SK-N-SH (cell line): ENCODE measurements around the gene UST. TPM values are rescaled to one million over a fixed set of nuclear protein-coding genes. Genes with fewer than 3 reads are reported as not detected.

Experiments
- CTCF ChIA-PET: fragments of 300-600, 350-600 bp; formaldehyde crosslinking; extraction: SDS; loops from one replicate; lab custom pipeline; 2021; lab: Yijun Ruan, JAX
- POLR2A ChIA-PET: fragments of 350-600 bp; sonication (Branson Sonifier 250); formaldehyde crosslinking; extraction: SDS; loops from one replicate; lab custom pipeline; 2020; ENCODE audit warnings: antibody characterized with exemption, inconsistent platforms; lab: Yijun Ruan, JAX
- DNase-seq: peaks from one replicate; pipeline ENCODE4 v3.0.0; 2012
- H2AFZ ChIP-seq: fragments of 200-600 bp; sonication (generic); 2 replicates; pipeline ENCODE4 v1.8.1; 2016; ENCODE audit warnings: antibody characterized with exemption, mild to moderate bottlenecking, low read depth
- H3F3A ChIP-seq: fragments of 200-600 bp; sonication (generic); replicated peaks from 2 replicates; pipeline ENCODE3; 2016; ENCODE audit warnings: antibody characterized with exemption, mild to moderate bottlenecking; ENCODE audit not compliant: insufficient read depth
- H3K27ac ChIP-seq, 2 experiments: fragments of 200-500 bp in 1 of 2; fragments of 200-600 bp in 1 of 2; sonication (Bioruptor generic) in 1 of 2; sonication (generic), shearing (Covaris generic) in 1 of 2; 2 replicates each; pipeline versions ENCODE4 v1.5.1 to v1.6.1; 2014 to 2016; ENCODE audit warnings: low read depth in 2 of 2, inconsistent platforms in 1 of 2, low read length in 1 of 2, mild to moderate bottlenecking in 1 of 2, mixed read lengths in 1 of 2
- H3K27me3 ChIP-seq: fragments of 200-600 bp; sonication (generic), shearing (Covaris generic); 2 replicates; pipeline ENCODE4 v1.6.1; 2016; ENCODE audit warnings: mixed run types; ENCODE audit not compliant: insufficient read depth
- H3K36me3 ChIP-seq, 2 experiments: fragments of 200-500 bp in 1 of 2; fragments of 200-600 bp in 1 of 2; sonication (Bioruptor generic) in 1 of 2; sonication (generic) in 1 of 2; replicated peaks in 1 of 2; 2 replicates each; pipeline versions ENCODE3 to v1.5.1; 2014 to 2016; ENCODE audit warnings: low read length in 1 of 2, mild to moderate bottlenecking in 1 of 2; ENCODE audit not compliant: insufficient read depth in 2 of 2, control insufficient read depth in 1 of 2
- H3K4me1 ChIP-seq, 2 experiments: fragments of 200-500 bp in 1 of 2; fragments of 200-600 bp in 1 of 2; sonication (Bioruptor generic) in 1 of 2; sonication (generic), shearing (Covaris generic) in 1 of 2; 2 replicates each; pipeline versions ENCODE4 v1.5.1 to v1.6.1; 2014 to 2016; ENCODE audit warnings: low read depth in 1 of 2, low read length in 1 of 2, mixed run types in 1 of 2; ENCODE audit not compliant: insufficient read depth in 2 of 2, control insufficient read depth in 1 of 2
- H3K4me2 ChIP-seq: fragments of 200-600 bp; sonication (generic), shearing (Covaris generic); 2 replicates; pipeline ENCODE4 v1.6.1; 2017; ENCODE audit warnings: mixed run types
- H3K4me3 ChIP-seq, 2 experiments: fragments of 200-500 bp in 1 of 2; fragments of 200-600 bp in 1 of 2; sonication (Bioruptor generic) in 1 of 2; sonication (generic), shearing (Covaris generic) in 1 of 2; 2 replicates each; pipeline versions ENCODE4 v1.5.1 to v1.8.1; 2014 to 2016; ENCODE audit warnings: low read depth in 2 of 2, inconsistent platforms in 1 of 2, low read length in 1 of 2, mild to moderate bottlenecking in 1 of 2, mixed read lengths in 1 of 2, moderate library complexity in 1 of 2
- H3K79me2 ChIP-seq: fragments of 200-600 bp; sonication (generic); 2 replicates; pipeline ENCODE4 v1.8.1; 2017; ENCODE audit warnings: mild to moderate bottlenecking; ENCODE audit not compliant: insufficient read depth
- H3K9ac ChIP-seq: fragments of 200-600 bp; sonication (generic); 2 replicates; pipeline ENCODE4 v1.6.1; 2017; ENCODE audit warnings: mixed run types
- H3K9me2 ChIP-seq: fragments of 200-600 bp; sonication (generic); 2 replicates; pipeline ENCODE4 v1.6.1; 2017; ENCODE audit warnings: mixed run types
- H3K9me3 ChIP-seq: fragments of 200-600 bp; sonication (generic); 2 replicates; pipeline ENCODE4 v1.6.1; 2017; ENCODE audit warnings: mixed run types, mild to moderate bottlenecking, moderate library complexity
- H4K20me1 ChIP-seq: fragments of 200-600 bp; sonication (generic); 2 replicates; pipeline ENCODE4 v1.6.1; 2017; ENCODE audit warnings: mild to moderate bottlenecking, mixed run types; ENCODE audit not compliant: insufficient read depth
- CHD2 ChIP-seq: fragments of 150-350 bp; IDR thresholded peaks from 2 replicates; pipeline ENCODE4 v1.6.1; 2018; ENCODE audit warnings: low read length; ENCODE audit not compliant: partially characterized antibody
- ELF1 ChIP-seq: IDR thresholded peaks from 2 replicates; pipeline ENCODE4 v1.4.0; 2012
- EP300 ChIP-seq, 2 experiments: IDR thresholded peaks; 2 replicates each; pipeline versions ENCODE4 v1.4.0 to v1.6.1; 2012; ENCODE audit warnings: borderline replicate concordance in 1 of 2, low read depth in 1 of 2, low read length in 1 of 2
- EZH2phosphoT487 ChIP-seq: fragments of 200-600 bp; sonication (generic); IDR thresholded peaks from 2 replicates; pipeline ENCODE4 v1.6.1; 2017; ENCODE audit warnings: low read depth, mixed run types, mild to moderate bottlenecking, antibody characterized with exemption, moderate library complexity, borderline replicate concordance
- FOSL2 ChIP-seq: IDR thresholded peaks from 2 replicates; pipeline ENCODE4 v1.4.0; 2012; ENCODE audit warnings: low read depth, mild to moderate bottlenecking, moderate library complexity, borderline replicate concordance
- FOXM1 ChIP-seq: IDR thresholded peaks from 2 replicates; pipeline ENCODE4 v1.4.0; 2012; ENCODE audit warnings: low read depth, mild to moderate bottlenecking
- GABPA ChIP-seq: IDR thresholded peaks from 2 replicates; pipeline ENCODE4 v1.4.0; 2012; ENCODE audit warnings: low read depth, mild to moderate bottlenecking
- GATA2 ChIP-seq: sonication (generic); formaldehyde crosslinking; IDR thresholded peaks from 2 replicates; pipeline ENCODE4 v1.5.0; 2020; ENCODE audit warnings: mild to moderate bottlenecking, missing genetic modification reagents
- JUND ChIP-seq: IDR thresholded peaks from 2 replicates; pipeline ENCODE4 v1.4.0; 2012
- MXI1 ChIP-seq: IDR thresholded peaks from 2 replicates; pipeline ENCODE4 v1.6.1; 2012; ENCODE audit warnings: mild to moderate bottlenecking, low read depth, low read length, improper control_type of control experiment
- NFIC ChIP-seq: IDR thresholded peaks from 2 replicates; pipeline ENCODE4 v1.4.0; 2012; ENCODE audit warnings: borderline replicate concordance
- NRF1 ChIP-seq: IDR thresholded peaks from 2 replicates; pipeline ENCODE4 v1.6.1; 2012; ENCODE audit warnings: low read depth, mild to moderate bottlenecking, low read length
- POLR2AphosphoS5 ChIP-seq: IDR thresholded peaks from 2 replicates; pipeline ENCODE4 v1.6.1; 2012; ENCODE audit warnings: low read depth, low read length
- RCOR1 ChIP-seq: fragments of 150-350 bp; IDR thresholded peaks from 2 replicates; pipeline ENCODE4 v1.6.1; 2017; ENCODE audit warnings: antibody characterized with exemption, low read length
- RFX5 ChIP-seq: IDR thresholded peaks from 2 replicates; pipeline ENCODE4 v1.6.1; 2012; ENCODE audit warnings: mild to moderate bottlenecking, improper control_type of control experiment, low read length
- SIN3A ChIP-seq: IDR thresholded peaks from 2 replicates; pipeline ENCODE4 v1.6.1; 2012; ENCODE audit warnings: low read depth, mild to moderate bottlenecking, low read length, moderate library complexity, borderline replicate concordance
- WGBS: methylation state at CpG from one replicate; pipeline ENCODE4 v1.1.6; 2017; ENCODE audit warnings: low lambda C conversion rate; 5-methylcytosine and 5-hydroxymethylcytosine counted together
- polyA plus RNA-seq, 3 experiments: library from polyadenylated mRNA; depleted of rRNA; stranded (reverse); fragments of >200 nt; gene quantifications; 2 replicates each; pipeline ENCODE4 v1.2.3, GENCODE V29; 2012
- TF ChIP-seq, protein P1 (sequence below): fragments of 200-600 bp; sonication (generic); IDR thresholded peaks from 2 replicates; pipeline ENCODE4 v1.6.1; 2017; ENCODE audit warnings: antibody characterized with exemption, mild to moderate bottlenecking, moderate library complexity
- TF ChIP-seq, protein P2 (sequence below): IDR thresholded peaks from 2 replicates; pipeline ENCODE4 v1.4.0; 2012; ENCODE audit warnings: low read depth
- TF ChIP-seq, protein P3 (sequence below): IDR thresholded peaks from 2 replicates; pipeline ENCODE4 v1.4.0; 2012; ENCODE audit warnings: low read depth, borderline replicate concordance
- TF ChIP-seq, protein P4 (sequence below): fragments of 150-350 bp; IDR thresholded peaks from 2 replicates; pipeline ENCODE4 v1.6.1; 2016; ENCODE audit warnings: mild to moderate bottlenecking, low read depth, low read length

Gene UST
- polyA plus RNA-seq, 1 of the 3 experiments (the other 2 are of a cell fraction): 1.7 TPM

DNA sequence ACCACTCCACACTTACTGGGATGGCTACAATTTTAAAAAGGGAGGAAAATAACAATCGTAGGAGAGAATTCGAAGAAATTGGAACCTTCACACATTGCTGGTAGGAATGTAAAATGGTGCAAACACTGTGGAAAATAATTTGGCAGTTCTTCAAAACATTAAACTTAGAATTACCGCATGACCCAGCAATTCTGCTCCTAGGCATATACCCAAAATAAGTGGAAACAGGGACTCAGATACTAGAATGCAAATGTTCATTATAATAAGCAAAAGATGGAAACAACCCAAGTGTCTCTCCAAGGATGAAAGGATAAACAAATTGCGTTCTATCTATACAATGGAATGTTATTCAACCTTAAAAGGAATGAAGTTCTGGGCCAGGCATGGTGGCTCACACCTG, 325.2 kb downstream of the UST start:
- WGBS: 89% methylated on average over 4 of the region's 4 CpGs
- H3F3A ChIP-seq: peaks cover 12% of the 10 kb centered on the region

DNA sequence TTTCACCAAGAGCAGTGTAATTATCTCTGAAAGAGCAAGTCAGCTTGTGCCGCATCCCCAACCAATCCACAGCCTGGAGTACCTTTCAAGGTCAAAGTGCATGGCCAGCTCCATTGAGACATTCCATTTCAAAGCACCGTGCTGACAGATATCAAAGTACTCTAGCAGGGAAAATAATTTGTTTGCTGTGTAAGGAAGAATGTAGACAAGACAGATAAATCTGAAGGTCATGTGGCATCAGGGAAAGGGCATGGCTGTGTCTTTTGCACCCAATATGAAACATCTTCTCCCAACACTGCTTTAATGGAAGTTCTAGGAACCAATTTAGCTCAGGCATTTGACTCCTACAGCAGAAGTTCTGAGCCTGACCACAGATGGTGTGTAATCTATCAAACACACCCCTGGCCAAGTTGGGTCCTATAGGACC, 328.0 kb downstream of the UST start:
- peaks cover 3 to 11% of the 10 kb centered on the region in 2 experiments for H3K4me1 ChIP-seq
- TF ChIP-seq, protein P1, sequence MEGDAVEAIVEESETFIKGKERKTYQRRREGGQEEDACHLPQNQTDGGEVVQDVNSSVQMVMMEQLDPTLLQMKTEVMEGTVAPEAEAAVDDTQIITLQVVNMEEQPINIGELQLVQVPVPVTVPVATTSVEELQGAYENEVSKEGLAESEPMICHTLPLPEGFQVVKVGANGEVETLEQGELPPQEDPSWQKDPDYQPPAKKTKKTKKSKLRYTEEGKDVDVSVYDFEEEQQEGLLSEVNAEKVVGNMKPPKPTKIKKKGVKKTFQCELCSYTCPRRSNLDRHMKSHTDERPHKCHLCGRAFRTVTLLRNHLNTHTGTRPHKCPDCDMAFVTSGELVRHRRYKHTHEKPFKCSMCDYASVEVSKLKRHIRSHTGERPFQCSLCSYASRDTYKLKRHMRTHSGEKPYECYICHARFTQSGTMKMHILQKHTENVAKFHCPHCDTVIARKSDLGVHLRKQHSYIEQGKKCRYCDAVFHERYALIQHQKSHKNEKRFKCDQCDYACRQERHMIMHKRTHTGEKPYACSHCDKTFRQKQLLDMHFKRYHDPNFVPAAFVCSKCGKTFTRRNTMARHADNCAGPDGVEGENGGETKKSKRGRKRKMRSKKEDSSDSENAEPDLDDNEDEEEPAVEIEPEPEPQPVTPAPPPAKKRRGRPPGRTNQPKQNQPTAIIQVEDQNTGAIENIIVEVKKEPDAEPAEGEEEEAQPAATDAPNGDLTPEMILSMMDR: no peak
- no peak for TF ChIP-seq RCOR1
- TF ChIP-seq, protein P2, sequence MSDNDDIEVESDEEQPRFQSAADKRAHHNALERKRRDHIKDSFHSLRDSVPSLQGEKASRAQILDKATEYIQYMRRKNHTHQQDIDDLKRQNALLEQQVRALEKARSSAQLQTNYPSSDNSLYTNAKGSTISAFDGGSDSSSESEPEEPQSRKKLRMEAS: no peak
- no peak for TF ChIP-seq NRF1
- no peak for TF ChIP-seq EP300 (IDR thresholded peaks at IDR 0.05; ENCODE audit: borderline replicate concordance in 1 of 2, low read depth in 1 of 2, low read length in 1 of 2)
- no peak for TF ChIP-seq RFX5
- TF ChIP-seq FOXM1: no peak
- no peak for TF ChIP-seq JUND
- TF ChIP-seq EZH2phosphoT487: no peak
- TF ChIP-seq GATA2 (CRISPR knock-in tag): no peak
- TF ChIP-seq, protein P3, sequence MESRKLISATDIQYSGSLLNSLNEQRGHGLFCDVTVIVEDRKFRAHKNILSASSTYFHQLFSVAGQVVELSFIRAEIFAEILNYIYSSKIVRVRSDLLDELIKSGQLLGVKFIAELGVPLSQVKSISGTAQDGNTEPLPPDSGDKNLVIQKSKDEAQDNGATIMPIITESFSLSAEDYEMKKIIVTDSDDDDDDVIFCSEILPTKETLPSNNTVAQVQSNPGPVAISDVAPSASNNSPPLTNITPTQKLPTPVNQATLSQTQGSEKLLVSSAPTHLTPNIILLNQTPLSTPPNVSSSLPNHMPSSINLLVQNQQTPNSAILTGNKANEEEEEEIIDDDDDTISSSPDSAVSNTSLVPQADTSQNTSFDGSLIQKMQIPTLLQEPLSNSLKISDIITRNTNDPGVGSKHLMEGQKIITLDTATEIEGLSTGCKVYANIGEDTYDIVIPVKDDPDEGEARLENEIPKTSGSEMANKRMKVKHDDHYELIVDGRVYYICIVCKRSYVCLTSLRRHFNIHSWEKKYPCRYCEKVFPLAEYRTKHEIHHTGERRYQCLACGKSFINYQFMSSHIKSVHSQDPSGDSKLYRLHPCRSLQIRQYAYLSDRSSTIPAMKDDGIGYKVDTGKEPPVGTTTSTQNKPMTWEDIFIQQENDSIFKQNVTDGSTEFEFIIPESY: no peak
- no peak for TF ChIP-seq NFIC
- TF ChIP-seq, protein P4, sequence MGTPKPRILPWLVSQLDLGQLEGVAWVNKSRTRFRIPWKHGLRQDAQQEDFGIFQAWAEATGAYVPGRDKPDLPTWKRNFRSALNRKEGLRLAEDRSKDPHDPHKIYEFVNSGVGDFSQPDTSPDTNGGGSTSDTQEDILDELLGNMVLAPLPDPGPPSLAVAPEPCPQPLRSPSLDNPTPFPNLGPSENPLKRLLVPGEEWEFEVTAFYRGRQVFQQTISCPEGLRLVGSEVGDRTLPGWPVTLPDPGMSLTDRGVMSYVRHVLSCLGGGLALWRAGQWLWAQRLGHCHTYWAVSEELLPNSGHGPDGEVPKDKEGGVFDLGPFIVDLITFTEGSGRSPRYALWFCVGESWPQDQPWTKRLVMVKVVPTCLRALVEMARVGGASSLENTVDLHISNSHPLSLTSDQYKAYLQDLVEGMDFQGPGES: no peak
- no peak for TF ChIP-seq CHD2
- TF ChIP-seq GABPA: no peak
- TF ChIP-seq MXI1: no peak
- TF ChIP-seq FOSL2: no peak
- TF ChIP-seq POLR2AphosphoS5: no peak
- no peak for TF ChIP-seq ELF1
- H3K9me2 ChIP-seq: no peaks in the 10 kb centered on the region
- ChIA-PET CTCF (interaction anchor here (0.7 to 6.2 kb wide), 4 partner anchors 9 to 442 kb away, joined by 3 to 55 read pairs (median 4); no protein-coding TSS in a partner anchor), POLR2A (no interaction called here)
- no peak overlapping the region for H3K4me2 ChIP-seq
- H3K36me3 ChIP-seq: no peaks in the 10 kb centered on the region
- no peaks in the 10 kb centered on the region for H3K79me2 ChIP-seq
- no peaks in the 10 kb centered on the region for H3K27me3 ChIP-seq
- H4K20me1 ChIP-seq: no peaks in the 10 kb centered on the region
- H3K9me3 ChIP-seq: no peaks in the 10 kb centered on the region
- H2AFZ ChIP-seq: no peak overlapping the region
- no peak overlapping the region for H3K27ac ChIP-seq
- H3K4me3 ChIP-seq: no peak overlapping the region
- 88% methylated on average over 2 of the region's 2 CpGs for WGBS
- peaks cover 18% of the 10 kb centered on the region for H3F3A ChIP-seq
- no peak for DNase-seq
- no peak overlapping the region for H3K9ac ChIP-seq

More for the DNA sequence above, 325.2 kb downstream of the UST start:
- Histone ChIP-seq H3K9me3 (no peaks in the 10 kb centered on the region), H3K9me2 (no peaks in the 10 kb centered on the region), H3K36me3 (no peaks in the 10 kb centered on the region), H3K27ac (no peak overlapping the region), H3K9ac (no peak overlapping the region), H3K4me1 (peaks cover 2 to 7% of the 10 kb centered on the region in 2 experiments; a peak in 3 of 4 replicates), H2AFZ (no peak overlapping the region), H3K79me2 (no peaks in the 10 kb centered on the region), H3K27me3 (no peaks in the 10 kb centered on the region), H4K20me1 (no peaks in the 10 kb centered on the region), H3K4me3 (no peak overlapping the region), H3K4me2 (no peak overlapping the region)
- TF ChIP-seq SIN3A (no peak), FOSL2 (no peak), MXI1 (no peak)
- DNase-seq: no peak
- ChIA-PET POLR2A (no interaction called here), CTCF (no interaction called here)
